HG03108 (cell line): Measurements from ENCODE around the gene BEND3.

Experiments used
- ATAC-seq: cut with Tn5 transposase; IDR thresholded peaks from one replicate; pipeline ENCODE4 v1.9.1; 2021; ENCODE audit warnings: moderate library complexity; ENCODE audit not compliant: unreplicated experiment

BEND3 gene

DNA sequence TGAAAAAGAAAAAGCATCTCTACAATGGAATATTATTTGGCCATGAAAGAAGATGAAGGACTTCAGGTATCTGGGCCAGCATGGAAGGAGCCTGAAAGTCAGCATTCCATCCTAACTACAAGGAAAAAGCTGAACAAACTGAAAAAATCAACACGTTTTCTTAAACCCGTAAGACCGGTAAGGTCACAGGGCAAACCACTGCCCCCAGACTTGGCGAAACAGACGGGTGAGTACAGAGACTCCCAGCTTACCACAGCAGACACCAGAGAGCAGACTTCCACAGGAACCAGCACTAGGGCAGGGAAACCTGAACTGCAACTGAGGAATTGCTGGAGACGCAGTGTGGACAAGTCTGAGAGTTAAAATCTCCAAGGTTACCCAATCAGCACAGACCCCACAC is 31.4 kb downstream of the BEND3 start:
- no peak for ATAC-seq

DNA sequence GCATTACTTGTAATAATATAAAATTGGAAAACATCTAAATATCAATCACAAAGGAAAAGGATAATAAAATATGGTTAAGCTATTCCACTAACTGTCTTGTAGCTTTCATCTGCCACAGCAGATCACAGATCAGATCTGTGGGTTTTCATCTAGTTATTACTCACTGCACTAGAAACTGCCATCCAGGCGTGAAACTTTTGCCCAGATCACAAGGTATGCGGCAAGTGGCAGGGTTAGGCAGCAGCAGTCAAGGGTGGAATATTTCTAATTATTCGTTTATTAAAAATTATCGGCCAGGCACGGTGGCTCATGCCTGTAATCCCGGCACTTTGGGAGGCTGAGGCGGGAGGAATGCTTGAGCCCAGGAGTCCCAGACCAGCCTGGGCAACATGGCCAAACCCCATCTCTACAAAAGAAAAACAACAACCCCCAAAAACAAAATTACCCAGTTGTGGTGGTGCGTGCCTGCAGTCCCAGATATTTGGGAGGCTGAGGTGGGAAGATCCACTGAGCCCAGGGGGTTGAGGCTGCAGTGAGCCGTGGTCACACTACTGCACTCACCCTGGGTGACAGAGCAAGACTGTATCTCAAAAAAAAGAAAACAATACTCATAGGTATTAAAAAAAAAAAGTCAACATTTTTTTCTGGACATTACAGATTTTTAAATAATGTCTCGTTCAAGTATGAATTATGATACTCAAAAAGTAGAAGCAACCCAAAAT is 32.1 kb downstream of the BEND3 start:
- peak; percentile 84 for ATAC-seq

DNA sequence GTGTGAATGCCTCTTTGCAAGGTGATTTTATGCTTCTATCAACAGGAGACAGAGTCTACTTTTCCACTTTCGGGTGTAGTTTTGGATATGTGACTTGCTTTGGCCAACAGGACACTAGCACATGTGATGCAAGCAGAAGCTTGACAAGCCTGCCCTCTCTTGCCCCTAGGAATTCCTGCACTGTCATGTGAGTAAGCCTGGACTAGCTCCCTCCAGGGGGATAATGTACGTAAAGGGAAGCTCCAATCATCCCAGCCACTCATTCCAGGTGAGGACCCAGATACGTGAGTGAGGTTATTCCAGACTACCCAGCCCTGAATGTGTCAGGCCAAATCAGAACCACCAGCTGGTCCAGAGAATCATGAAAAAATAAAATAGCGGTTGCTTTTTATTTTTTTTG is 33.3 kb downstream of the BEND3 start:
- ATAC-seq = no peak

DNA sequence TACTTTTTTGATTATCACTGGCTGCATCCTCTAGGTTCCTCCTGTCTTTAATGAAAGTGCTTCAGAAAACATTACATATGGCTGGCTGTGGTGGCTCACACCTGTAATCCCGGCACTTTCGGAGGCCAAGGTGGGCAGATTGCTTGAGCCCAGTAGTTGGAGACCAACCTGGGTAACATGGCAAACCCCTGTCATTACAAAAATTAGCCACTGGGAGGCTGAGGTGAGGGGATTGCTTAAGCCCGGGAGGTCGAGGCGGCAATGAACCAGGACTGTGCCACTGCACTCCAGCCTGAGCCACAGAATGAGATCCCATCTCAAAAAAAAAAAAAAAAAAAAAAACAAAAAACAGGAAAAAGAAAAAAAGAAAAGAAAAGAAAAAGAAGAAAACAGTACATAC is 35.3 kb downstream of the BEND3 start:
- ATAC-seq = no peak

DNA sequence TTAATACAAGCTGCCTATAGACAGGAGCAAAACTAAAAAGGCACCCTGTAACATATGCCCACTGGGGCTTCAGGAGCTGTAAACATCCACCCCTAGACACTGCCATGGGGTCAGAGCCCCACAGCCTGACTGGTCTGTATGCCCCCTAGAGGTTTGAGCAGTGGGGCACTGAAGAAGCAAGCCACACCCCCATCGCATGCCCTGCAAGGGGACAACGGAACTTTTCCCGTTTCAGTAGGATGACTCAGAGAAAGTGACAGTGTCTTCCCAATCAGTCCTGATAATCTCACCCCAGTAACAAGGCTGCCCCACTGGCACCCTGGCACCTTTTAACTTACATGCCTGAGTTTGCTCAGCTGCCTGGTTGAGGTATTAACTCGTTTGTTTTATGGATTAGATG is 35.9 kb downstream of the BEND3 start:
- no peak for ATAC-seq

DNA sequence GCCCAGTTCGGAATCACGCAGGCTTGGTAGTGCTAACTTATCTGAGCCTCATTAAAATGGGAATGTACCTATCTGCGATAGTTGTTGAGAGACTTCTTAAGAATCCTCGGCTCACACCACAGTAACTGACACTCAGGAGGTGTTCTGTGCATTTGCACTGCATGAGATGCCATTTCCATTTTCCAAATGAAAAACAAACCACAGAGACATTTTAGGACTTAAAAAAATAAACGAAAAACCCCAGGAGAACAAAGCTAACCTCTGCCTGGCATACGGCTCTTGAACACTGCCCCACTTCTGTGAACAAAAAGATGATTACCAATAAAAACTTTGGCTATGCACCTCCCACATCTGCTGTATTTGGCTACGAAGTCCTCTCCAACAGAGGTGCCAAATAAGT is 37.6 kb downstream of the BEND3 start:
- ATAC-seq = no peak

DNA sequence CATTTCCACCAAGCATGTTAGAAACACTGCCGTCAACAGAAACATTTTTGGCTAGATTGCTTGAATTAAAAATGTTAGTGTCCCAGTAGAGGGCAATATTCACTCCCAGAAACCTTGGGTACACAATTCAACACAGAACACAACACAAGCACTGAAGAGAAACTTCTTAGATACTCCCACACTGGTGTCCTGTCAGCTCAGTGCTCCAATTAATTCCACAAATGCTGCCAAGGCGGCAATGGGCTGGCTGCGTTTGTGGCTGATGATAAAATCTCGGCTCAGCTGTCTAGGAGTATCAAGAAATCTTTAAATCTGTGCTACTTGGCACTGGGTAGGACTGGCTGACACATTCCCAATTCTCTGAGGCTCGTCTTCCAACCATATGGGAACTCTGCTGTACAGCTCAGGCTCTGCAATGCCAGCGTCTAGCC is 39.3 kb downstream of the BEND3 start:
- no peak for ATAC-seq

DNA sequence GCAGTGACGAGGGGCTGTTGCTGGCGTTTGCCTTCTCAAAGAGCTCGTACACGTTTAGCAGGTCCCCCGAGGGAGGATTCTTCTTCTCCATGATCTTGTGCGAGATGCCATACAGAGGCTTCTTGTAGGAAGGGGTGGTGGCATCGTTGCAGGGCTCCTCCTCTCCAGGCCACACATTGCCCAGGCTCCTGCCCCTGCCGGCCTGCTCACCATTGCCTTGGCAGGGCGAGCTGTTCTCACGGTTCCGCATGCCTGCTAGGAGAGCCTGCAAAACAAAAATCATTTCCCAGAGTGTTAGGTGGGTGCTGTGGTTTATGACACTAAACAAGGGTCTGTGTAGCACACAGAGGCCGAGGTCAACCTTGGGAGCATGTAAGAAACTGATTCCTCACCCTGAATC is 44.6 kb downstream of the BEND3 start:
- ATAC-seq = no peak

DNA sequence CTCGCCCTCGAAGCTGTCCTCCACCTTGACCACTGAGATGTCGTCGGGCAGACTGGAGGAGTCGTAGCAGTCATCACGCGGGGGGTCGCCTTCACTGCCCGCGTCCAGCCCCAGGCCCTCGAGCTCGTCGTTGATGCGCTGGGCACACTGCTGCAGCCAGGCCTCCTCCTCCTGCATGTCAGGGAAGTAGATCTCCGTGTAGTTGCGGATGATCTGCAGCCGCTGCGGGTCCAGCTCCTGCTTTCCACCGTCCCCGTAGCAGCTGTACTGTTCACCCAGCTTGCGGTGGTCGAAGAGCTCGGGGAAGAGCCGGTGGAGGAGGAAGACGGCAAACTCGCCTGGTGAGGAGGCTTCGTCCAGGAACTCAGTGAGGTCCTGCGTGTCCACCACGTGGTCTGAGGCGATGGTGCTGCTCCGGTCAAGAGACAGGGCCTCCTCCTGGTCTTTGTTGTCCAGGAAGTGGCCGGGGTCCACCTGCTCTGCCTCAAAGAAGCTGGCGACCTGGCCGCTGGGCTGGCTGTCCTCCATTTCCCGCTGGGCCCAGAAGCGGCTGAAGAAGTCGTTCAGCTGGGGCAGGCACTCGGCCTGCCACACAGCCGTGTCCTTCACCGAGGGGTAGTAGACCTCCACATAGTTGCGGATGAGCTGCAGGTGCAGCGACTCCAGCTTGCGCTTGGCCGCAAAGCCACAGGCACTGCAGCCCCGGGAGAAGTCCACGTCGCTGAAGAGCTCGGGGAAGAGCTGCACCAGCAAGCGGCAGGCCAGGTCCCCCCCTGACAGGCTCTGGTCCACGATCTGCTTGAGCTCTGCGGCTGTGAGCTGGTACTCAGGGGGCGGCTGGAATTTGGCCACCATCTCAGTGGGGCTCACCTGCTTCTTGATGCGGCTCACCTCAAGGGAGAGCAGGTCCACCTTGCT is 45.4 kb downstream of the BEND3 start:
- no peak for ATAC-seq

DNA sequence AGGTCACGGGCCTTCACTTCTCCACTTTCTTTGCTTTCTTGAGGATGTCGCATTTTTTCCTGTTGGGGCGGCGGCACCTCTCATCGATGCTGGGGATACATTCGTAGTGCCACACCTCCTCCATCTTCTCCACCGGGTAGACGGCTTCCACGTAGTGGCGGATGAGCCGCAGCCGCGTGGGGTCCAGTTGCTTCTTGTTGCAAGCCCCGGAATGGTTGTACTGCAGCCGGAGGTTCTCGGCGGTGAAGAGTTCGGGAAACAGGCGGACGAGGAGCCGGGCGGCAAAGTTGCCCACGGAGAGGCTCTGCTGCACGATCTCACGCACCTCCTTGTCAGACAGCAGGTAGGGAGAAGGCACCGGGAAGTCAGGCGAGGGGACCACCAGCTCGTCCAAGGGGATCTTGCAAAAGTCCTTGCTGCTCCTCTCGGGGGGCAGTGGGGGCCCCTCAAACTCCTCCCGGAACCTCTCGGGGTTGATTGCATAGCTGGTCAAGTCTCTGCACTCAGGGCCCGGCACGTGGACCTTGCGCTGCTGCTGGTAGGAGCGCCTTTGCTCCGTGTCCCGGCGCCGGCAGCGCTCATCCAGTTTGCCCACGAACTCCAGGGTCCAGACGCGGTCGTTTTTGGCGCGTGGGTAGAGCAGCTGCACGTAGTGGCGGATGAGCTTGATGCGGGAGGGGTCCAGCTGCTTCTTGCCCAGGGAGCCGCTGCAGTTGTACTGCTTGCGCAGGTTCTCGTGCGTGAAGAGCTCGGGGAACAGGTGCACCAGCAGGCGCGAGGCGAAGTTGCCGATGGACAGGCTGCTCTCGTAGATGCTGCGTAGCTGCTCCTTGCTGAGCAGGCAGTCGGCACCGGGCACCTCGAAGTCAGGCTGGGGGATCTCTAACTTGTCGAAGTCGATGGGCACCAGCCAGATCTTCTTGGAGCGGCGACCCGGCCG is 46.4 kb downstream of the BEND3 start:
- ATAC-seq = no peak

DNA sequence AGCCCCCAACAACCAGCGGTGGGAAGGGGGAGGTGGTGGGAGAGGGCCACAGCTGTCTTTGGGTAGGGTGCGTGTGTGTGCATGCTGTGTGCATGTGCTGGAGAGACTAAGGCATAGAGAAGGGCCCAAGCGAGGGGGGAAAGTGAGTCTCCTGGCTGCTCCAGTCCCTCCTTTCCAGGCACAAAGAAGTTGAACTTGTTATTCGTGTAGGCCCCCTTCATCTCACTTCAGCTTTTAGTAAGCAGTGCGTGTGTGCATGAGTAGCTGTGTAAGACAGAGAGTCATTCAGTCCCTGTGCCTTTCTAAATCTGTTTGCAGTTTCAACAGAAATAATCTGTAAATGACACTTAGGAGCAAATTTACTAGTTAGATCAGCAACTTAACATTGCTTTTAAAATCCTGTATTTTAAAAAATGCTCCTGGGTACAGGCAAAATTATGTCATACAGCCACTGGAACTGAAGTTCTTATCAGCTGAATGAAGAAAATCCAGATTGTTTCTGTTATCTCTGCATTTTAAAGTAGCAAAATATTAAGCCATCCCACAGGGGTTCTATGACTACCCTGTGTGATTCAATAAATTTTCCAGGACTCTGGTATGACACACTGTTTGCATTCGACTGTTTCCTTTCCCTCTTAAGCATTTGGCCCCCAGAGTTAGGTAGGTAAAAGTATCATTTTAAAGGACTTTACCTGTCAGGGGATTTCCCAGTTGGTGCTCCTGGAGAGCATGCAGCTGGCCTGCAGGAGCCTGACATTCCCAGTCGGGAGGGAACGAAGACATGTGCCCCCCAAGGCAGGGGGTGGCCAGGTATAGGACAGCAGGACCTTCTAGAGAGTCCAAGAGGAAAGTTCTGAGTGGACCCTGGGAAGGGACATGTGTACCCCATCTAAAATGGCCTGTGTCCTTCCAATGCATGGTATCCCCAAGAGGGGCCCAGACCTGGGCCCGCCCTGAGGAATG is 48.3 kb downstream of the BEND3 start:
- no peak for ATAC-seq

DNA sequence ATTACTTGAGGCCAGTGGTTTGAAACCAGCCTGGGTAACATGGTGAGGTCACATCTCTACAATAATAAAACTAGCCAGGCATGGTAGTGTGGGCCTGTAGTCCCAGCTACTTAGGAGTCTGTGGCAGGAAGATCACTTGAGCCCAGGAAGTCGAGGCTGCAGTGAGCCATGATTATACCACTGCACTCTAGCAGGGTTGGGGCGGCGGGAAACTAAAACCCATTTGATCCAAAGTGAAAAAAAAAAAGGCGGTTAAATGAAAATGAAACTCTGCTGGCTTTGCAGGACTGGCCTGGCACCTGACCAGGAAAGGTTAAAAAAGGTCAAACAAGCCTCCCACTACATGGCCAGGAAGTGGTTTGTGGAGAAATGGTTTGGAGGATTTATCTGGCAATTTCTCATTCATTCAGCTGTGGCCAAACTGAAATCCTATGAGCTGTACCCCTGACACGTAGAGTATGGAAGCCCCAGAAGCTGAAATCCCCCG is 50.7 kb downstream of the BEND3 start:
- ATAC-seq = no peak

DNA sequence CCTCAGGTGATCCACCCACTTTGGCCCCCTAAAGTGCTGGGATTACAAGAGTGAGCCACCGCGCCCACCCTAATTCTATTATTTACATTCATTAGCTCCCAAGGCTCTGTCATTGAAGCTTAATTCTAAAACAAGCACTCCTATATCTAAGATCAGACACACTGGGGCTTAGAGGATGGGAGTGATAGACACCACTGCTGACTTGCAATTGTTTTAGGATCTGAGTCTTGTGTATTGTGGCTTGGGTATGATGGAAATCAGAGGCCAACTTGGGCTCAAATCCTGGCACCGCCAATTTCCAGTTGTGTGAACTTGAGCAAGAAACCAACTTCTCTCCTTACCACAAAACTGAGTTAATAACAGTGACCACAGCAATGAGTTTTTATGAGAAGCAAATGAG is 52.6 kb downstream of the BEND3 start:
- ATAC-seq = no peak

DNA sequence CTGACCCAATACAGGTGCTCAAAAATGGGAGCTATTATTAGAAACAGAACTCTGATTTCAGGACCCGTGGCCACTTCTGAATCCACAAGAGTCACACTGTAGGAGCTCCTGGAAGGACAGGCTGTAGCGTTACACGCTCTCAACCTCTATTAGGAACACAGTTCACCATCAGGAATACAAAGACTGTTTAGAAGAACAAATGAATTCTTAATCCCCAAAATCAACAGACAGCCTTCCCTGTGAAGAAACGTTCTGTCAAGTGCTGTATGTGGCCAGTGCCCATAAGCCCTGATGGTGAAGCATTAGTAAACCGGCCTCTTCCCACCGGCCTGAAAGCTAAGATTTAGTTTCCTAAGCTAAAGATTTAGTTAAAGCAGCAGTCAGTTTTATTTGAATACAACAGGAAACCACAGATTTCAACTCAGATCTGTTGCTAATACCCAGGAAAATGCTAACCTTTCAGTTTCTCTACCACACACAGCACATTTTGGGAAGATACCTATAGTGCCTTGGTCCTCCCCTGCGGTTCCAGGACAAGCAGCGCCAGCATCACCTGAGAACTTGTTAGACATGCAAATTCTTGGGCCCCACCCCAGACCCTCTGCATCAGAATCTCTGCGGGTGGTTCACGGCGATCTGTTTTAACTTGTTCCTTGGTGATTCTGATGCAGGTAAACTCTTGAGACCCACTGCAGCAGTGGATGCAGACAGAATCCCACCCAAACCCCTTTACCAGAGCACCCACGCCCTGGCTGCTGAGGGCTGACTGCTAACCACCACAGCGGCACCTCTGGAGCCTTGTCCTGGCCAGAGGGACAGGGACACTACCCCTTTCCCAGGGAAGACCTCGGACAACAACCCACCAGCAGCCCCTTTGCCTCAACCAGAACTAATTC is 53.9 kb downstream of the BEND3 start:
- peak; percentile 80 for ATAC-seq

DNA sequence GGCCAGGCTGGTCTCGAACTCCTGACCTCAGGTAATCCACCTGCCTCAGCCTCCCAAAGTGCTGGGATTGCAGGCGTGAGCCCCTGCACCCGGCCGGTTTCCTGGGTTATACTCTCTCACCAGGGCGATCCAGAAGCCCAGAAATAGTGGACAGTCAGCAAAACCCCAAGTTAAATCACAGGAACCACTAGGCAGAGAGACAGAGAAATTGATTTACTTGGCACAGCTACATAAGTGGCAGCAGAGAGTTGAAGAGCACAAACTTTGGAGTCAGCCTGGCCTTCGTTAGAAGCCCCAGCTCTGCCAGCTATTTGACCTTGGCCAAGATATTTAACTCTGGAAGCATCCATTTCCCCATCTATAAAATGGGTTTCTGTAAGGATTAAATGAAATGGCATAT is 54.6 kb downstream of the BEND3 start:
- no peak for ATAC-seq

DNA sequence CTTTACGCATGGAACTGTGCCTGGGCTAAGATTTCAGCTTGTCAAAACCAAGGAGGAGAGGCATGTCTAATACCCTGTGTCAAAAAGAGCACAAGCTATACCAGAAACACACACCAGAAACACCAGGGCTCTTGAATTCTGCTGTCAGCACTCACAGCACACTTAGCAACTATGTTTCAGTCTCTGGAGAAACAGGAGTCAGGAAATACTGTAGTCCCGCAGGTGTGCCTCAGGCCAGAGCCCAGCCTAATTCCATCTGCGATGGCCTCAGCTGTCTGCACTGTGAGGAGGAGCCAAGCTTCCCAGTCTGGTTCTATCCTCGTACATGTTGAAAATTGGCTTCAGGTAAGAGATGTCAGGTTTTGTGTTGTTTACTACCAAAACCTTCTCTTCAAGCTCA is 55.7 kb downstream of the BEND3 start:
- no peak for ATAC-seq

DNA sequence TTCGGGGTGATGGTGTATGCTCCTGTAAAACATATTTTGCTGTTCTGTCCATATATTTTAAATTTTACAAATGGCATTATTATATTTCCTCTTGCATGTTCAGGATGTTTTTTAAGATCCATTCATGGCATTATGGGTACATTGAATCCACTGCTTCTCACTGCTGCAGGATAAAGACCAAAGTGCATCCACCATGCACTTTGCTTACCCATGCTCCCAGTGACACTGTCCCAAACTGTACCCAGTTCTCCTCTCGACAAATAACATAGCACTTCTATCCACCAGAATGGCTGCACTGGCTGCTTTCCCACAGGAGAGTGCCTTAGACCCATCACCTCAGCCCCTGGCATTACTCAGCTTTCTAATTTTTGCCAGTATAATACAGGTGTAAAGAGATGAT is 57.6 kb downstream of the BEND3 start:
- no peak for ATAC-seq

DNA sequence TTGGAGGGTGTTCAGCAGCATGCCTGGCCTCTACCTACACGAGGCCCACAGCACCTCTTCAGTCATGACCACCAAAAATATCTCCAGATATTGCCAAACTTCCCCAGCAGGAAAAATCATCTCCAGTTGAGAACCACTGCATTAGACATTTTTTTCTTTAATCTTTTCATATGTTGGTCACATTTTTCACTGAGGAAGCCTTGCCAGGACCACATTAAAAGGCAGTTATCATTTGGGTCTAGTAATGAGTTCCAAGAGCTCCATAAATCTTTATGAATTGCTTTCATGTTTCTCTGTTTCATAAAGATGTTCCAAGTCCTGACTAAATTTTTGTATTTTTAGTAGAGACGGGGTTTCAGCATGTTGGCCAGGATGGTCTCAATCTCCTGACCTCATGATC is 58.5 kb downstream of the BEND3 start:
- no peak for ATAC-seq

DNA sequence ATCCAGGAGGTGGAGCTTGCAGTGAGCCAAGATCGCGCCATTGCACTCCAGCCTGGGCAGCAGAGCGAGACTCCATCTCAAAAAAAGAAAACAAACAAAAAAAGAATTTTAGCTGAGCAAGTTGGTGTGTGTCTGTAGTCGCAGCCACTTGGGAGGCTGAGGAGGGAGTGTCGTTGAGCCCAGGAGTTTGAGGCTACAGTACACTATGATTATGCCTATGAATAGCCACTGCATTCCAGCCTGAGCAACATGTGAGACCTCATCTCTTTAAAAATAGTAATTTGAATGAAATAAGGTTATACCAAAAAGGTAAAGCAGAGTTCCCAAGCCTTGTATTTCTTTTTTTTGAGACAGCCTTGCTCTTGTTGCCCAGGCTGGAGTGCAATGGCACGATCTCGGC is 67.5 kb downstream of the BEND3 start:
- ATAC-seq = no peak
